22Rv1 (cell line): Measurements from ENCODE around the gene FRK.

Source experiments
- H3K27ac ChIP-seq: fragments of 450-650 bp; 2 replicates; pipeline ENCODE4 v1.5.1; 2017
- ZFX ChIP-seq: fragments of 450-650 bp; IDR thresholded peaks from 2 replicates; pipeline ENCODE4 v1.6.1; 2017; ENCODE audit warnings: antibody characterized with exemption, borderline replicate concordance
- TF ChIP-seq, protein P1 (sequence below): fragments of 450-650 bp; IDR thresholded peaks from 2 replicates; pipeline ENCODE4 v1.5.1; 2017; ENCODE audit warnings: mild to moderate bottlenecking

FRK gene

DNA sequence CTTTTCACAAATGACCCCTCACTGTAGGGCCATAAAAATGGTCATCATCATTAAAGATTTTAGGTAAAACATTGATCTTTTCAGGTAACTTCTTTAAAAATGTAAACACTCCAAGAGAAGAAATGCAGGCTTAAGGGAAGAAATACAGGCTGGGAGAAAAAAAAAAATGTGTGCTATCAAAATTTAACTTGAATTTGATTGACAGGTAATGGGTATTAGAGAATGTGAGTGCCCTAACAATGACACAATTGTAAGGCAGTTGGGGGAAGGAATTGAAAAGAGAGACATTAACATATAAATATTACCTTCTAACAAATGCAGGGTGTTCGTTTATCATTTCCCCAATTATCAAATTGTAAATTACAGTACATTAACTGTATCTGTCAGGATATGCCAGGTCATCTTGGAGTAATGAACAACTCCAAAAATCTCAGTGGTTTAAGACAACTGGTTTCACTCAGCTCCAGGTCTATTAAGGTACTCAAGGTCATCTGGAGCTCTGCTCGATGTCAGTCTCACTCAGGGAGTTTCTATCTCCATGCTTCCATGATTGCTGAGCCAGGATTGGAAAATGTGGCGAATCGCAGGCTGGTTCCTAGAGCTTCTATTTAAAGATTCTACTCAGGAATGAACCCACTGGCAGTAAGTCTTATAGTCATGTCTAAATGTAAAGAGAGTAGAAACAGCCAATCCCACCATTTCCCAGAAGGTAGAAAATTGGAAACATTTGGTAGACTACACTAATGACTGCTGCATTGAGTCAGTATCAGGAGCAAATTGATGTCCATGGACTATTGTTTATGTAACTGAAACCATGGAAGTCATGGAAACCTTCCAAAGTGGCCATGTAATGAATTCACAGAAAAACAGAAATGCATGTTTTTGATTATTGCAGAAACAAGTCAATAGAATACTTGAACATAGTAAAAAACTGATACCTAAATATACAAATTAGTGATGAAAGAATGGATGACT lies 55.6 kb downstream of the FRK start:
- no peak for TF ChIP-seq ZFX
- TF ChIP-seq, protein P1, sequence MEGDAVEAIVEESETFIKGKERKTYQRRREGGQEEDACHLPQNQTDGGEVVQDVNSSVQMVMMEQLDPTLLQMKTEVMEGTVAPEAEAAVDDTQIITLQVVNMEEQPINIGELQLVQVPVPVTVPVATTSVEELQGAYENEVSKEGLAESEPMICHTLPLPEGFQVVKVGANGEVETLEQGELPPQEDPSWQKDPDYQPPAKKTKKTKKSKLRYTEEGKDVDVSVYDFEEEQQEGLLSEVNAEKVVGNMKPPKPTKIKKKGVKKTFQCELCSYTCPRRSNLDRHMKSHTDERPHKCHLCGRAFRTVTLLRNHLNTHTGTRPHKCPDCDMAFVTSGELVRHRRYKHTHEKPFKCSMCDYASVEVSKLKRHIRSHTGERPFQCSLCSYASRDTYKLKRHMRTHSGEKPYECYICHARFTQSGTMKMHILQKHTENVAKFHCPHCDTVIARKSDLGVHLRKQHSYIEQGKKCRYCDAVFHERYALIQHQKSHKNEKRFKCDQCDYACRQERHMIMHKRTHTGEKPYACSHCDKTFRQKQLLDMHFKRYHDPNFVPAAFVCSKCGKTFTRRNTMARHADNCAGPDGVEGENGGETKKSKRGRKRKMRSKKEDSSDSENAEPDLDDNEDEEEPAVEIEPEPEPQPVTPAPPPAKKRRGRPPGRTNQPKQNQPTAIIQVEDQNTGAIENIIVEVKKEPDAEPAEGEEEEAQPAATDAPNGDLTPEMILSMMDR = no peak
- H3K27ac ChIP-seq = no peak overlapping the region

DNA sequence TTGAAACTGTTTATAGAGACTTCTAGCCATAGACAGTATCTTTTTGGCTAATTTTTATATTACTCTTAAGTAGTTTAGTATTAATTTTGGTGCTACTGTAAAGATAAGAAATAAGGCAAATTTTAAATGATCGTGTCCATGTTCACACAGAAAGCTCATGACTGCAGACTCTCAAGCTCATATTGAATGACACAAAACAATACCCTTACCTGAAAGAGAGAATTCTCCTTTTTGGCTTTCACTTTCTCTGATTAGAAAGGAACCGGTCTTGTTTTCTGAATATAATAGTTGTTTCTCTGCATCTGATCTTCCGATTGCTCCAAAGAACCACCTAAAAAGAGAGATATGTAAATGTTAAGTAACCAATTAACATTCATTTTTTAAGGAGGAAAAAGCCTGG lies 57.0 kb downstream of the FRK start:
- TF ChIP-seq, protein P1 = no peak
- no peak for TF ChIP-seq ZFX
- no peak overlapping the region for H3K27ac ChIP-seq

DNA sequence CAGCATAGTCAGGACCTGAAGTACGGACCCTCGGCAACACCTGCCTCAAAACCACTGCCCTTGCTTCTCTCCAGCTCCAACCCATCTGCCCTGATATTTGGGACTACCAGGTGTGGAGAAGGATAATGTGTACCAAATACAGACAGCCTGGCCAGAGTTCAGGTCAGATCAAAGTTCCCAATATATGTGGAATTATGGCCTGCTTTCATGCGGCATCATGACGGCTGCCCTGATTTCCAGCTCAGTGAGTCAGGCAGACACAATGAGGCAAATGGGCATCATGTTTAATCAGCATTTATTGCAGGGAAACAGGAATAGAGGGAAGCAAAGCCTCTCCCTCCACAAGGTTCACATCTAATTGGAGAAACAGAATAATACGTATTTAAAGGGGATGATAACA lies 57.9 kb downstream of the FRK start:
- no peak overlapping the region for H3K27ac ChIP-seq
- TF ChIP-seq, protein P1 = no peak
- TF ChIP-seq ZFX = no peak

DNA sequence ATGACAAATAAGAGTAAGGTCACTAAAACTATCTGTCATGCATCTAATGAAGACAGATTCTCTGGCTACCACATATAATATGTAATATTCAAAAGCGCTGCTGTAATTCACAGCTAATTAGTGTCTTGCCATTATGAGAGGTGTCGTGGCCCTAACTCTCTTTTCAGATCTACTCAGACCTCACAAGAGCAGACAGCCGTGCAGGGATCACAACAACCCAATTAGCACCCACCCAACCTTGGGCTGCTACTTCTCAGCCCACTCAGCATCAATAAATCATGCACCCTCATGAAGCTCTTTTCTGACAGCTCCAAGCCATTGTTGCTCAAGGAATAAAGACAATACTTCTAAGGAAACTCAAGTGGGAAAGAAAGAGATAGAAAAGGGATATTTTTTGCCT lies 61.5 kb downstream of the FRK start:
- H3K27ac ChIP-seq = no peak overlapping the region
- no peak for TF ChIP-seq ZFX
- TF ChIP-seq, protein P1 = no peak

DNA sequence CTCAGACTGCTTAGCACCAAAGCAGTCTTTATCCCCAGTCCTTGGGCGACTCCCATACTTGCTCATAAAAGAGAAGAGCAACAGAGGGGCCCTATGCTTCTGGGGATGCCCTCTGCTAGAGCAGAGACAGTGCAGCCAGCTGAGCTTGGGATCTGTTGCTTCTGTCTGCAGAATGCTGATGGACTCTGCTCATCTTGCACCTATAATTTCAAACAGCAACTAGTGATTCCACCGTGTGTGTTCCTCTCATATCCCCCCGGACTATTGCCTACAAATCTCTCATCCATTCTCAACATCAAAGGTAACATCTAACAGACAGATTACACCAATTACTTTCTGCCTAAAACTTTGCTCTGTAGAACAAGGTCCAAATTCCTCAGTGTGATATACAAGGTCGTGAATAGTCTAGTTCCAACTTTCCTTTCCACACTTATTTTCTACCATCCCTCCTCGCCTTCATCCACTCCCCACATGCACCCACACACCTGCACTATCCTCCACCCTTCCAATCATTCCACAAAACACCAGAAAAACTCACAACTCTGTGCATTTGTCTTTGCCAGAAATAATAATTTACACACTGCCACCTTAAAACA lies 62.6 kb downstream of the FRK start:
- TF ChIP-seq, protein P1 = no peak
- TF ChIP-seq ZFX = no peak
- no peak overlapping the region for H3K27ac ChIP-seq

DNA sequence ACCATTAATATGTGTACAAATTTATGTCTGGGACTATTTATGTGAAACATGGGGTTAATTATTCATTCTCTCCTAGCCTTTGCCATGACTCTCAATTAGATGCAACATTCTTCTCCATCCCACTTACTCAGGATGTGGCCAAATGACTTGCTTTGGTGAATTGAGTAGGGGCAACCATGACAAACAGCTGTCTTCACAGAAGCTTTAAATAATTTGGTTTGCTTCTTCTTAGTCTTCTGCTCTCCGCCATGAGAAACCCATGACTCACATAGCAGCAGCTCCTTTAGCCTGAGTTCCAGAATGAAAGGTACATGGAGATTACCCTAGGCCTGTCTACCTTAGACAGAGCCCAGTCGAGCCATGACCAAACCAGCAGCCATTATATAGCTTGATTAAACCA lies 74.7 kb downstream of the FRK start:
- H3K27ac ChIP-seq = no peak overlapping the region
- TF ChIP-seq ZFX = no peak
- TF ChIP-seq, protein P1 = no peak

DNA sequence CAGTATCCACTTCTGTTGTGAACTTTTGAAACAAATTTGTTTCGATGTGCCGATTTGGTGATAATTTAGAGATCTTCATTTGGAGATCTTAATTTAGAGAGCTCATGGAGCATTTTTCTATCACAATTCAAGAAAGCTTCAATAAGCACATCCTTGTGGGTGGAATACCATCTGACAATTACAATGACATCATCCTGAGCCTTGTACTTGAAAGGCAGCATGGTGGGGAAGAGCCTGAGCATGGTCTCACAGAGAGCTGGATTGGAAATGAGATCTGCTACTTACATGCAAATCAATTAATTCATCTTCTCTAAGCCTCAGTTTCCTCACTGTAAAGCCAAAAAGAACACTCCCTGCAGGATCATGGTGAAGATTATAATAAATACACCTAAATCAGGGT lies 75.9 kb downstream of the FRK start:
- TF ChIP-seq, protein P1 = no peak
- TF ChIP-seq ZFX = no peak
- no peak overlapping the region for H3K27ac ChIP-seq
